Activated CD4-positive, alpha-beta T cell treated with anti-CD3 and anti-CD28 coated beads, Interleukin-2, Interleukin-4, amounts not matched to agents 100 ng/mL and 50 ng/mL, durations not matched to agents 16 hours and 8 hours (primary cell): ENCODE data around the gene OPALIN.

Experiments used
- DNase-seq: peaks from one replicate; pipeline ENCODE4 v3.0.0-alpha.2; 2020; ENCODE audit warnings: low spot score

OPALIN gene

GRCh38 chr10:96299383-96299782 lies 59.4 kb downstream of the OPALIN start:
- DNase-seq: no peak

- DNase-seq: no peak
Observed at GRCh38 chr10:96298362-96298761, 60.4 kb downstream of the OPALIN start.

- DNase-seq: no peak
Observed at GRCh38 chr10:96297486-96297885, 61.3 kb downstream of the OPALIN start.

- no peak for DNase-seq
Observed at GRCh38 chr10:96295475-96295874, 63.3 kb downstream of the OPALIN start.
